ENCODE measurements around the gene CRISPLD2.

The CRISPLD2 gene

DNA sequence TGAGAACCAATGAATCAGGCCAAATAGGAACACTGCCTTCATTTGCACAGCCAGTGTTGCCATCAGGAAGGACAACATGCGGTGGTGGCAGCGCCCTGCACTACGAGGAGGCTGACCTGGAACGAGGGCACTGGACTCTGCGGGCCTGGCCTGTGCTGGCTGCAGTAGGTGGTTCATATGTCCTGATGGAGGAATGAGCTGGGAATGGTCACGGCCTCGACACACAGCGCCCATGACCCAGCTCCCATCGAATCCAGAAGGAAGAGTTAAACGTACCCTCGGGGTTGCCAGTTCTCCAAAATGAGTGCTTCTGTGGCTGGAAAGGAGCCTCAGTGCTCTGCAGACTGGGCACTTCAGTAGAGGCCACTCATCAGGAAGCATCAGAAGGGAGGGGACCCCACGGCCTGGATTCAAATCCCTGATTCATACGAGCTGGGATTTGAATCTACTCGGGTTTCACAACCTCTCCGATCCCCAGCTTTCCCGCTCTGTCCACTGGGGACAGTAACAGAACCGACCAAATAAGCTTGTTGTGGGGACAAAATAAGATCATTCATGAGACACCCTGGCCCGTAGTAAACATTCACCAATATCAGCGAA, 106.1 kb downstream of the CRISPLD2 start:
- H3K27ac Mint-ChIP-seq: no peak overlapping the region
- H3K4me1 Mint-ChIP-seq (ENCODE audit: low read depth): peaks cover 18% of the 10 kb centered on the region
- intact Hi-C loops (cut with micrococcal nuclease): loop anchor here (1.0 kb wide), 2 partner anchors 26 to 44 kb away; no protein-coding TSS in a partner anchor
- H3K27me3 Mint-ChIP-seq: no peaks in the 10 kb centered on the region
- H3K9me3 Mint-ChIP-seq: peaks cover 3% of the 10 kb centered on the region
- no peaks in the 10 kb centered on the region for H3K36me3 Mint-ChIP-seq (ENCODE audit: low read depth)
- no peak overlapping the region for H3K4me3 Mint-ChIP-seq

DNA sequence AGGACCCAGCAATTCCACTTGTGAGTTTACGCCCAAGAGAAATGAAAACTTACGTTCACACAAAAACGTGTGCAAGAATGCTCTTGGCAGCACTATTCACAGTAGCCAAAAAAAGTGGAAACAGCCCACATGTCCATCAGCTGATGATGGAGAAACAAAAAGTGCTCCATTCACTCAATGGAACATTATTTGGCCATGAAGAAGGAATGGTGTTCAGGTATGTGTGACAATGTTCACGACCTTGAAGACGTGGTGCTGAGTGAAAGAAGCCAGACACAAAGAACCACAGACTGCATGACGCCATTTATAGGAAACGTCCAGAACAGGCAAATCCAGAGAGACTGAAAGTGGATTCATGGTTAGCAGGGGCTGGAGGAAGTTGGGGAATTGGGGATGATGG, 106.7 kb downstream of the CRISPLD2 start:
- Mint-ChIP-seq H3K27ac (no peak overlapping the region), H3K4me1 (ENCODE audit: low read depth) (peaks cover 18% of the 10 kb centered on the region), H3K4me3 (no peak overlapping the region), H3K36me3 (ENCODE audit: low read depth) (no peaks in the 10 kb centered on the region), H3K27me3 (no peaks in the 10 kb centered on the region), H3K9me3 (peaks cover 9% of the 10 kb centered on the region)
- intact Hi-C loops (cut with micrococcal nuclease): no loop called here

DNA sequence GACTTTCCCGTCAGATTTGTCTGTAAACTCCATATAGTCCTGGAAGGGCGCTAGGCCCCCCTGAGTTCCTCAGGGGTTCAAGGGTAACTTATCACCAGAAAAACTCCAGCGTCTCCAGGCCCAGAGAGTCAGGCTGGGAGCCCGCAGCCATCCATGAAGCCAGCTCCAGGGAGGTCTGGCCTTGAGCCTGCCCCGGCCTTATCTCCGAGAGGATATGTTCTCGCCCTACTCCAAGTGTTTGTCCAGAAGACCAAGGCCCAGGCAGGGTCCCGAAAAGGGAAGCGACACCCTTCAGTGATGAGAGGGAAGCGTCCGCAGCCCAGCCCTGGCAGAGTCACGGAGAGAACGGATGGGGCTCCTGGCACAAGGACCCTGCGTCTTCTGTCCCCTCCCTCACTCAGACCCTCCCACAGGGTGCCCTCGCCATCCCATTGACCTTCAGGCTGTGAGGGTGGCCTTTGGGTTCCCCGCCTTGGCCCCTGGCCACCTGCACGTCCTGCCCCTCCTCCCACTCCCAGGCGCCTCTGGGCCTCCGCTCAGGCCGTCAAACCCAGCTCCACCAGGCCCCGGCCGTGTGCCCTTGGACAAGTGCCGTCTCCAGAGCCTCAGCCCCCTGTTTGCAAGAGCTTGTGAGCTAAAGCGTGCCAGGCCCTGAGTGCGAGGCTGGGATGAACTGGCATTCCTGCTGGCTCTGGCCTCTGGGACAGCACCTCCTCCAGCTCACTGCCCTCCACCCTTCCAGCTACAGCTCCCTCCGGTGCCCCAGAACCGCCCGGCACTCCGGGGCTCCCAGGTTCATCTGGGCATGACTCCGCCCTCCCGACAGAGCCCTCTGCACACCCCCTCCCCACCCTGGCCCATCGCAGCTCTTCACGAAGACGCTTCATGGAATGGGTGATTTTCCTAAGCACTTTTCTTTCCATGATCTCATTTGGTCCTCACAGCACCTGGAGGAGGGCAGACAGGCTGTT, 108.1 kb downstream of the CRISPLD2 start:
- intact Hi-C loops (cut with micrococcal nuclease): no loop called here
- no peaks in the 10 kb centered on the region for H3K36me3 Mint-ChIP-seq (ENCODE audit: low read depth)
- H3K27ac Mint-ChIP-seq: no peak overlapping the region
- H3K4me1 Mint-ChIP-seq (ENCODE audit: low read depth): peaks cover 16% of the 10 kb centered on the region
- H3K4me3 Mint-ChIP-seq: no peak overlapping the region
- H3K9me3 Mint-ChIP-seq: peaks cover 9% of the 10 kb centered on the region
- H3K27me3 Mint-ChIP-seq: peaks cover 3% of the 10 kb centered on the region

DNA sequence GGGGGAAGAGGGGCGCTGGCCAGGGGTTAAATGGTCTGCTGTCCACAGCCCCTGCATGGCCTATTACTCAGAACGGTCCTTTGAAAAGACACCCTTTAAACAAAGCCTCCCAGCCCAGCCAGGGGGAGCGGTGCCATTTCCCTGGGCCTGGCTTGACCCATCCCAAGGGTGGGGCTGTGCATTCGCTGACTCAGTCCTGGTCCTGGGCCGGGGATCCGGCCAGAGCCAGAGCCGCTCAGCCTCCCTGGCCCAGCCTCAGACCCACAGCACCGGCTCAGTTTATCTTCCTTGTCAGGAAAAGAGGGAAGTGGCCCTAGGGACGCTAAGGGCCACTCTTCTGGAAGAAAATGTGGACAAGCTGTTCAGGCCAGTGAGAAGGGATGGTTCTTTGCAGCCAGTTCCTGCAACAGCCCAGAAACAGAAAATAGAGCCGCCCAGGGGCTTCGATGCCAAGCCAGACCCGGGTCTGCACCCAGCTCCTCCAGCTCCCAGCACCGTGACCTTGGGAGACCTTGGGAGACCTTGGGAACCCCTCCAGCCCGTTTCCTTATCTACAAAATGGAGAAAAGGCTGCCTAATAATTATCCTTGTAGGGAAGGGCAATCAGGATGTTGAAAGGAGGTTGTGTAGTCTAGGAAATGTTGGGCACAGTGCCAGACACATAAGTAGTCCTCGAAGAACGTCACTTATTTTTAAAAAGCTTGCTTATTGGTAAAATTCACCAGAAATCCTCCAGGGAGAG, 109.1 kb downstream of the CRISPLD2 start:
- Mint-ChIP-seq H3K9me3 (peaks cover 9% of the 10 kb centered on the region), H3K27ac (no peak overlapping the region), H3K27me3 (peaks cover 3% of the 10 kb centered on the region), H3K4me1 (ENCODE audit: low read depth) (peaks cover 13% of the 10 kb centered on the region), H3K36me3 (ENCODE audit: low read depth) (no peaks in the 10 kb centered on the region), H3K4me3 (no peak overlapping the region)
- intact Hi-C loops (cut with micrococcal nuclease): no loop called here

DNA sequence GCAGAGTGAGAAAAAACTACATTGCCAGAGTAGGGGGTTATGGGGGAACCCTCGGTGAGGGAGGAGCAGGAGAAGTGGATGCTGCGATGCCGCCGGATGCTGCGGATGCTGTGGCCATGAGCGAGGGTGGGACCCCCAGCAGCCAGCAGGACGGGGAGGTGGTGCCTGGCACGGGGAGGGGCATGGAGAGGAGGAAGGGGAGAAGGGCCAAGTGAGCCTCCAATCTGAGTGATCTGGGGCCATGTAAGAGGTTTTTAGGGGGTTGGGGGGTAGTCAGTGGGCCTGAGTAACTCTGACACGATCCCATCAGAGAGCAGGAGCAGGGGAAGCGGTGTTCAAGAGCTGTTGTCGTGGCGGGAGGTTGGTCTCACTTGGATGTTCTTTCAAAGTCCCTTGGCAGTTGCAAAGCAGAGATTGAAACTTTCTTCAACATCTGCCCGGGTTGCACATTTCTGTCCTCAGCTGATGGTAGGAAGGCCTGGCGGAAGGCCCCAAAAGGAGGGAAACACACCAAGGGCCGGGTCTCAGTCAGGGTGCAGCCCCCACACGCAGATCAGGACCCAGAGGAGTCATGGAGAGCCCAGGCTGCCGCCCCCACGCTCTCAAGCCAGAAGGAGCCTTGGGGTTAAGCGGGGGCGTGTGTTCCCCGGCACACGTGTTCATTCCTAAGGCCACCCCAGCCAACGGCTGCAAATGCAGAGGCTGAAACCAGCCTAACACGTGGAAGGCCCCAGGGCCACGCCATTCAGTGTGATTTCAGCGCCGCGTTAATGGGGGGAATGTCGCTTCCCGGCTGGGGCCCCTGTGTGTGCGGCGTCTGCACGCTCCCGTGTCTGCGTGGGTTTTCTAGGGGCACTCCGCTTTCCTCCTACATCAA, 109.9 kb downstream of the CRISPLD2 start:
- Mint-ChIP-seq H3K27ac (no peak overlapping the region), H3K27me3 (peaks cover 7% of the 10 kb centered on the region), H3K9me3 (peaks cover 9% of the 10 kb centered on the region), H3K4me1 (ENCODE audit: low read depth) (peaks cover 13% of the 10 kb centered on the region), H3K4me3 (no peak overlapping the region), H3K36me3 (ENCODE audit: low read depth) (no peaks in the 10 kb centered on the region)
- intact Hi-C loops (cut with micrococcal nuclease): no loop called here

DNA sequence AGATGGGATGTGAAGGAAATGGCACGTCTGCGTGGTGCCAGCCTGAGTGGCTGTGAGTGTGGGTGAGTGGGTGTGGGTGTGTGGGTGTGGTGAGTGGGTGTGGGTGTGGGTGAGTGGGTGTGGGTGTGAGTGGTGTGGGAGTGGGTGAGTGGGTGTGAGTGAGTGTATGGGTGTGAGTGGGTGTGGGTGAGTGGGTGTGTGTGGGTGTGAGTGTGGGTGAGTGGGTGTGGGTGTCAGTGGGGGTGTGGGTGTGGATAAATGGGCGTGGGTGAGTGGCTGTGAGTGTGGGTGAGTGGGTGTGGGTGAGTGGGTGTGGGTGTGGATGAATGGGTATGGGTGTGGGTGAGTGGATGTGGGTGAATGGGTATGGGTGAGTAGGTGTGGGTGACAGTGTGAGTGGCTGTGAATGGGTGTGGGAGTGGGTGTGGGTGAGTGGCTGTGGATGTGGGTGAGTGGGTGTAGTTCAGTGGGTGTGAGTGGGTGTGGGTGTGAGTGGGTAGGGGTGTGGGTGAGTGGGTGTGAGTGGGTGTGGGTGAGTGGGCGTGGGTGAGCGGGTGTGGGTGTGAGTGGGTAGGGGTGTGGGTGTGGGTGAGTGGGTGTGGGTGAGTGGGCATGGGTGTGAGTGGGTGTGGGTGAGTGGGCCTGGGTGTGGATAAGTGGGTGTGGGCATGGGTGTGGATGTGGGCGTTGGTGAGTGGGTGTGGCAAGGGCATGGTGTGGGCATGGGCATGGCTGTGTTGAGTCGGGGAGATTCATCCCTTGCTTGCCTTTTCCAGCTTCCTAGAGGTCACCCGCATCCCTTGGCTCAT, 110.7 kb downstream of the CRISPLD2 start:
- Mint-ChIP-seq H3K4me3 (no peak overlapping the region), H3K27ac (no peak overlapping the region), H3K4me1 (ENCODE audit: low read depth) (peaks cover 7% of the 10 kb centered on the region), H3K36me3 (ENCODE audit: low read depth) (no peaks in the 10 kb centered on the region), H3K9me3 (peaks cover 9% of the 10 kb centered on the region), H3K27me3 (peaks cover 7% of the 10 kb centered on the region)
- intact Hi-C loops (cut with micrococcal nuclease): no loop called here

DNA sequence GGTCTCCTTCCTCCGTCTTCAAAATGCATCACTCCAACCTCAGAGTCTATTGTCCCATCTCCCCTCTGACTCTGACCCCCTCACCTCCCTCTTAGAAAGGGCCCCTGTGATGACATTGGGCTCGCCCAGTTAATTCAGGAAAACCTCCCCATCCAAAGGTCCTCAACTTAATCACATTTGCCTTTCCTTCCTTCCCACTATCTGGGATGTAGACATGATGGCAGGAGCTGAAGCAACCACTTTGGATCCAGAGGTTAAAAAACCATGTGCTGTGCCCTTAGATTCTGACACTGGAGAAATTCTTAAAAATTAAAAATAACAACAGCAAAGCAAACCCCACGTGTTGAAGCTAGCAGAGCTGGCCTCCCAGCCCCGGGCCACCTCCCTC, 111.3 kb downstream of the CRISPLD2 start:
- intact Hi-C loops (cut with micrococcal nuclease): no loop called here
- Mint-ChIP-seq H3K27me3 (peaks cover 7% of the 10 kb centered on the region), H3K4me3 (no peak overlapping the region)

DNA sequence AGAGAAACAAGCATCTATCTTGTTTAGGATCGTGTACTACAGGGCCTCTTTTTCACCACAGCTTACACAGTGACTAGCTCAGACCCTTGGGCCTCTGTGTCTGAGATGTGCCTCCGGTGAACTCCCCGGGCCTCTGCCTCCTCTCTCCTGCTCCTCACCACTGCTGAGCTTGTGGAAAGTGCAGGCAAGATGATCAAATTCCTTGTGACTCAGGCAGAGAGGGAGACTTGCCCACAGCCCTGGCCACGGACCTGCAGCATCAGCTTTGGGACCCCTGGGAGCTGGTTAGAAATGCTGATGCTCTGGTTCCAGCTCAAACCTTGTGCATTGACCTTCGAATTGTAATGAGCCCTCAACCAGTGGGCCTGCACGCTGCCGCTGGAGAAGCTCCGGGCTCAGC, 111.7 kb downstream of the CRISPLD2 start:
- peaks cover 7% of the 10 kb centered on the region for H3K4me1 Mint-ChIP-seq (ENCODE audit: low read depth)
- H3K36me3 Mint-ChIP-seq (ENCODE audit: low read depth): no peaks in the 10 kb centered on the region
- intact Hi-C loops (cut with micrococcal nuclease): no loop called here
- H3K27ac Mint-ChIP-seq: no peak overlapping the region
- H3K9me3 Mint-ChIP-seq: peaks cover 9% of the 10 kb centered on the region
- H3K4me3 Mint-ChIP-seq: no peak overlapping the region
- peaks cover 7% of the 10 kb centered on the region for H3K27me3 Mint-ChIP-seq

More for the DNA sequence above, 111.3 kb downstream of the CRISPLD2 start:
- no peaks in the 10 kb centered on the region for H3K36me3 Mint-ChIP-seq (ENCODE audit: low read depth)
- peaks cover 9% of the 10 kb centered on the region for H3K9me3 Mint-ChIP-seq
- no peak overlapping the region for H3K27ac Mint-ChIP-seq
- peaks cover 7% of the 10 kb centered on the region for H3K4me1 Mint-ChIP-seq (ENCODE audit: low read depth)

DNA sequence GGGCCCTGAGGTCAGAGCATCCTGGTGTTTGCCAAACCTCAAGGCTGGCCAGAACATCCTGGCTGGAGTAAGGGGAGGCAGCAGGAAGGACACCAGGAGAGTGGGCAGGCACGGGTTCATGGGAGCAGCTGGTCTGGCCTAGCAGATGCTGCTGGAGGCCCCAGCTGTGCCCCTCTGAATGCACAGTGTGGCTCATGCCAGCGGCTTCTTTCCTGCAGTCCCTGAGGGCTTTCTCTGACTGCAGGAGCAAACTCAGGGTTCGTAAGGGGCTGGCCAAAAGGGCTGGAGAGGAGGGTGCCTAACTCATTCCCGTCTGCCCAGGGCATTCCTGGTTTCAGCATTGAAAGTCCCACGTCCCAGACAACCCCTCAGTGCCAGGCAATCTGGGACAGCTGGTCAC, 112.9 kb downstream of the CRISPLD2 start:
- Mint-ChIP-seq H3K27me3 (peaks cover 7% of the 10 kb centered on the region), H3K9me3 (peaks cover 9% of the 10 kb centered on the region), H3K4me1 (ENCODE audit: low read depth) (peaks cover 9% of the 10 kb centered on the region), H3K36me3 (ENCODE audit: low read depth) (no peaks in the 10 kb centered on the region), H3K27ac (no peak overlapping the region), H3K4me3 (no peak overlapping the region)
- intact Hi-C loops (cut with micrococcal nuclease): no loop called here

DNA sequence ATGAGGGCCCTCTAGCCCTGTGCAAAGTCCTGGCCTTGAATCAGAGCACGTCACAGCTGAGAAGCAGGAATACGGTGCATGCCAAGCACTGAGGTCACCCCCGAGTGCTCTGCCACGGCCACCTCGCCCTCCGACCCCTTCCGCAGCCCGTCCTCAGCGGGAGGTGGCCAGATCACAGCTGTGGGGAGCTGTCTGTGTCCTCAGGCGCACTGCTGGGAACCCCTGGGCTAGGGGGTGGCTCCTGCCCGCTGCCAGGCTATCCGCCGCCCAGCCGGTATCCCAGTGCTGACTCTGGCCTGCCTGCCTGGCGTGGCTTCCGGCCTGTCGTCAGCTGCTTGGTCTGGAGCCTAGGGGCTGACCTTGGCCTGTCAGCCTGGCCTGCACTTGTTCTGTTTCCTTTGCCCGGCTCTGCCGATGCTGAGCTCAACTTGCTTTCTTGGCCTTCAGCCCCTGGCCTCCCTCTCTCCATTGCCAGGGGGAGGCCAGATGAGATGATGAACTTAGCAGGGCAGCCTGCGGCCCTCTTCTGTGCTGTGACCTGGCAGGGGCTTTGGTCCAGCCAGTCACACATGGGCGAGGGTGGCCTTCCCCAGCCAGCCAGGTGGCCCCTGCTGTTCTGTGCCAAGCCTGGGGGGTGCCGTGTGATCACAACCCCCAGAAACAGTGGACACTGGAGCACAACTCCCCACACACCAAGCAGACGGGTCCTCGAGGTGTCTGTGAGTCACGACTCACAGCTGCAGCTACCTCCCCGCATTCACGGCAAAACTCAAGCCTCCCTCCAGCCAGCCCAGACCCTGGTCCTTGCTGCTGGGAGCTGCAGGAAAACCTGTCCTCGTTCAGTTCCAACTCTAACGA, 114.2 kb downstream of the CRISPLD2 start:
- no peaks in the 10 kb centered on the region for H3K36me3 Mint-ChIP-seq (ENCODE audit: low read depth)
- peaks cover 14% of the 10 kb centered on the region for H3K27me3 Mint-ChIP-seq
- H3K27ac Mint-ChIP-seq: no peak overlapping the region
- H3K4me1 Mint-ChIP-seq (ENCODE audit: low read depth): peaks cover 13% of the 10 kb centered on the region
- intact Hi-C loops (cut with micrococcal nuclease): no loop called here
- no peak overlapping the region for H3K4me3 Mint-ChIP-seq
- peaks cover 9% of the 10 kb centered on the region for H3K9me3 Mint-ChIP-seq

DNA sequence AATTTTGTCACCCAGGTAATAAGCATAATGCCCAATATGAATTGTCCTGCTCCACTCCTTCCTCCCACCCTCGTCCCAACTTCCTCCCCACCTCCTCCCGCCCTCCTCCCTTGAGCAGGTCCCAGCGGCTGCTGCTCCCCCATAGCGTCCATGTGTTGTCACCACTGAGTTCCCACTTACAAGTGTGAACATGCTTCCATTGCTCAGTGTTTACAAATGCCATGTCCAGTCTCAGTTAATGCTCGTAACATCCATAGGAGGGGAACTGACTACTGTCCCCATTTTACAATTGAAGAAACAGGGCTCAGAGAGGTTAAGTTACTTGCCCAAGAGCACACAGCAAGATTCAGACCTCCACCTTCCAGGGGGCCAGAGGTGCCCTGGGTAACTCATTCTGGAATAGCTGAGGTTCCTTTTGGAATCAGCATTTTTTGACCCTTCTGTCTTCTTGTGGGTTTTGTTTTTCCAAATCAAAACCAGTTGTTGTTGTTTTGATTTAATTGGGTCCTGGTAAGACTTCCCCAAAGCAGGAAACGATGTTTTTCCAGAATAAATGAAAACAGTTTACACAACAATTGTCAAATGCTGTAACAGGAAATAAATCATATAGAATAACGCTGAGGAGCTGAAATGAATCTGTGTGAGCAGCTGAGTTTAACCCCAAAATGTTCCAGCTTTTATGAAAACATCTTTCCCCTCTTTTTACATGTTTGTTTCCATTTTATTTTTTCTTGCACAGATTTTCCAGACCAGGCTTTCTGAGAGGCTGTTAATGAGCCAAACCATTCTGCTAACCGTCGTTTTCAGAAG, 117.6 kb downstream of the CRISPLD2 start:
- Mint-ChIP-seq H3K4me1 (ENCODE audit: low read depth) (peaks cover 9% of the 10 kb centered on the region), H3K27me3 (peaks cover 28% of the 10 kb centered on the region), H3K9me3 (no peaks in the 10 kb centered on the region), H3K36me3 (ENCODE audit: low read depth) (no peaks in the 10 kb centered on the region), H3K4me3 (no peak overlapping the region), H3K27ac (no peak overlapping the region)
- intact Hi-C loops (cut with micrococcal nuclease): no loop called here

Data from dendritic cell treated with granulocyte-macrophage colony-stimulating factor and Interleukin-4, amounts not matched to agents 40 ng/mL and 50 ng/mL, for 4 days (primary cell).